GM12874 (cell line): ENCODE measurements around the gene KMT2C.

ENCODE experiments used
- CTCF ChIP-seq: IDR thresholded peaks from 2 replicates; pipeline ENCODE4 v1.5.1; 2011; ENCODE audit warnings: low read depth, mild to moderate bottlenecking, control low read depth, low read length, moderate library complexity; ENCODE audit not compliant: insufficient read depth

KMT2C gene

DNA sequence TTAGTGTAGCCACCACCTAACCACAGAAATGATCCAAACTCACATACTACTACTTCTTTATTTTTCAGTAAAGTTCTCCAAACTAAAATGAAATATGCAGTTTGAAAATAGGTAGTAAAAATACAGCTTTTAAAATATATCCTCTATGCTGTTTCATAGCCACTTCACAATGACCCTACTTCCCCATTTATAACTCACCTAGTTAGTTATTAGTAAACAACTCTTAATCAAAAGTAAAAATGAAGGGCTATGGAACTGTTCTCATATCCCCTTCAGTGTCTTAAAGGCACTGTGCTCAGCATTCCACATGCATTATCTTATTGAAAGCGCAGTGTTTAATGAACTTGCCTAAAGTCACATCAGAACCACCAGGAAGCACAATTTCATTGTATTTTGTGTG, 43.5 kb downstream of the KMT2C start:
- no peak for TF ChIP-seq CTCF

DNA sequence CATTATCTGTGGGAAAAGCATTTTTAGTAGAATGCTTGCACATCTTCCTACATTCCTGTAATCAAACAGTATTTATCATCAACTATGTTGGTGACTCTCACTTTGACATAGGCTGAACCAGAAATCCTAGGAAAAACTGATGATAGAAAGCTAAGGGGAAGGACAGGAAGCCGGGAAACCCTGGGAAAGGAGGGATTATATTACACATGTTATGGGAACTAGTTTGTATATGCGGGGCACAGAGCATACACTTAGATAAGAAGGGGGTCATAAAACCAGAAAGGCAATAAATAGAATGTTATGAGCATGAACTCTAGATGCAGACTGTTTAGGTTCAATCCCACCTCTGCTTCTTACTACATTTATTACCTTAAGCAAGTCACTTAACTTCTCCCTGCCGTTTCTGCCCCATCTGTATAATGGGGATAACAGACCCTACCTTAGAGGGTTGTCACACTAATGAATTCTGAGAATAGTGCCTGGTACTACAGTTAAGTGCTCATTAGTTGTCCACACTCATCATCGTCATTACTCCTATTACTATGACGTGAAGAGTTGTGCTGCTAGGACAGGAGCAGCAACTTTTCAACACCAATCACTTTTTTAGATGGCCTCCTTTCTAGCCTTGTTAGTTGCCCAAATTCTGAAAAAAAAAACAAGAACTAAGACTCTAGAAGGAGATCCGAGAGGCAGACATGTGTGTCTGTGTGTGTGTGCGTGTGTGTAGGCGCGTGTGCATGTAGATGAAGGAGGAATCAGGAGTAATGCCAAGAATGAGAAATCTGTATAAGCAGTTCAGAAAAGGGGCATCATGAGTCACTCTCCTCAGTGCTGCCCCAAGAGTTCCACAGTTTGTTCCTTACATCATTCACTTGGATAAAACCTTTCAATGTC, 52.2 kb downstream of the KMT2C start:
- TF ChIP-seq CTCF: no peak

- no peak for TF ChIP-seq CTCF
These were observed 53.6 kb downstream of the KMT2C start for GRCh38 chr7:152382244-152382643.

- no peak for TF ChIP-seq CTCF
These were observed 65.5 kb downstream of the KMT2C start for GRCh38 chr7:152370297-152370696.

DNA sequence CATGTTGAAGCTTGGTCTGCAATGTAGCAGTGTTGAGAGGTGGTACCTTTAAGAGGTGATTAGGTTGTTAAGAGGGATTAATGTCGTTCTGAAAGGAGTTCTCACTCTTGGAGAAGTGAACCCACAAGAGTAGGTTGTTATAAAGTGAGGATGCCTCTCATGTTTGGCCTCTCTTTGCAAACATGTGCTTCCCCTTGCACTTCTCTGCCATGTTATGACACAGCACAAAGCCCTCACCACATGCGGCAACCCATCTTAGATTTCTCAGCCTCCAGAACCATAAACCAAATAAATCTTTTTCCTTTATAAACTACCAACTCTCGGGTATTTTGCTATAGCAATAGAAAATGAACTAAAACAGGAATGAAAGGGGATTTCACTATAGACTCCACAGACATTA, 66.3 kb downstream of the KMT2C start:
- TF ChIP-seq CTCF: no peak

DNA sequence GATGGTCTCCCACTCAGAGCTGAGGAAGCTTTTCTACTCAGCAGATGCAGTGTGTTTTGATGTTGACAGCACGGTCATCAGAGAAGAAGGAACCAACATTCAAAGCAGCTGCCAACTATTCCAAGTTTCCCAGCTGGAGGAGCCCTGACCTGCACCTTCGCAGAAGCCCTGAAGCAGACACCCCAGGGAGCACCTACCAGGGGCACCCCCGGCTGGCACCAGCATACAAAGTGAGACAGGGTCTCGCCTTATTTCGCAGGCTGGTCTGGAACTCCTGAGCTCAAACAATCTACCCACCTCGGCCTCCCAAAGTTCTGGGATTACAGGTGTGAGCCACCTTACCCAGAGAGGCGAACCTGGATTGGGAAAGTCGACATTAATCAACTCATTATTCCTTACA, 68.6 kb downstream of the KMT2C start:
- TF ChIP-seq CTCF: no peak

GRCh38 chr7:152366662-152367061, 69.1 kb downstream of the KMT2C start:
- TF ChIP-seq CTCF: no peak
